GM23338 (cell line): ENCODE data around the gene CCDC9B. TPM values are rescaled to one million over a fixed set of nuclear protein-coding genes. Genes with fewer than 3 reads are reported as not detected.

Experiments
- ATAC-seq: fragments of 200-7000 bp; cut with Tn5 transposase; 3 replicates; pipeline ENCODE4 v1.9.1; 2020
- DNase-seq: peaks from one replicate; pipeline ENCODE4 v3.0.0-alpha.2; 2015; ENCODE audit warnings: low spot score
- H2AFZ ChIP-seq: fragments of 200-600 bp; sonication (generic); 2 replicates; pipeline ENCODE4 v1.8.0; 2016; ENCODE audit warnings: antibody characterized with exemption, mild to moderate bottlenecking, moderate library complexity
- H3F3A ChIP-seq: fragments of 200-600 bp; sonication (generic); replicated peaks from 2 replicates; pipeline ENCODE4 v1.8.0; 2017; ENCODE audit warnings: antibody characterized with exemption, mixed run types, low read depth
- H3K27ac ChIP-seq: fragments of 200-600 bp; sonication (generic); 2 replicates; pipeline ENCODE4 v1.6.1; 2016; ENCODE audit warnings: low read depth
- H3K27me3 ChIP-seq: fragments of 200-600 bp; sonication (generic); 2 replicates; pipeline ENCODE4 v1.8.0; 2016; ENCODE audit warnings: mild to moderate bottlenecking, mixed run types, moderate library complexity; ENCODE audit not compliant: insufficient read depth
- H3K36me3 ChIP-seq: fragments of 200-600 bp; sonication (generic); 2 replicates; pipeline ENCODE4 v1.8.0; 2016; ENCODE audit warnings: mild to moderate bottlenecking; ENCODE audit not compliant: insufficient read depth
- H3K4me1 ChIP-seq: fragments of 200-600 bp; sonication (generic); 2 replicates; pipeline ENCODE4 v1.8.0; 2016; ENCODE audit warnings: mild to moderate bottlenecking, moderate library complexity; ENCODE audit not compliant: insufficient read depth
- H3K4me2 ChIP-seq: fragments of 200-600 bp; sonication (generic); 2 replicates; pipeline ENCODE4 v1.7.1; 2017; ENCODE audit warnings: mixed run types
- H3K4me3 ChIP-seq: fragments of 200-600 bp; sonication (generic); 2 replicates; pipeline ENCODE4 v1.6.1; 2016; ENCODE audit warnings: mixed run types
- H3K79me2 ChIP-seq: fragments of 200-600 bp; sonication (generic); replicated peaks from 2 replicates; pipeline ENCODE4 v1.8.0; 2017; ENCODE audit warnings: mild to moderate bottlenecking; ENCODE audit not compliant: insufficient read depth
- H3K9me2 ChIP-seq: fragments of 200-600 bp; sonication (generic); 2 replicates; pipeline ENCODE4 v1.8.0; 2017; ENCODE audit not compliant: insufficient read depth
- H4K20me1 ChIP-seq: fragments of 200-600 bp; sonication (generic); replicated peaks from 2 replicates; pipeline ENCODE4 v1.8.0; 2017; ENCODE audit warnings: mild to moderate bottlenecking; ENCODE audit not compliant: insufficient read depth
- H3K27ac Mint-ChIP-seq: 2 replicates; pipeline ENCODE4 v1.8.0; 2020; ENCODE audit warnings: inconsistent platforms, mild to moderate bottlenecking, moderate library complexity, mixed read lengths
- H3K27me3 Mint-ChIP-seq: 3 replicates; pipeline ENCODE4 v1.8.0; 2022; ENCODE audit warnings: low read depth, mild to moderate bottlenecking, moderate library complexity, mixed read lengths, inconsistent platforms; ENCODE audit not compliant: insufficient read depth, poor library complexity
- H3K36me3 Mint-ChIP-seq: 3 replicates; pipeline ENCODE4 v1.8.0; 2021; ENCODE audit warnings: low read depth, mild to moderate bottlenecking, inconsistent platforms, moderate library complexity, mixed read lengths
- H3K4me1 Mint-ChIP-seq: 3 replicates; pipeline ENCODE4 v1.8.0; 2020; ENCODE audit warnings: mild to moderate bottlenecking, inconsistent platforms, mixed read lengths
- H3K4me3 Mint-ChIP-seq: 3 replicates; pipeline ENCODE4 v1.8.0; 2021; ENCODE audit warnings: moderate library complexity, mild to moderate bottlenecking, inconsistent platforms, mixed read lengths
- H3K9me3 Mint-ChIP-seq: 3 replicates; pipeline ENCODE4 v1.8.0; 2020; ENCODE audit warnings: moderate library complexity, mild to moderate bottlenecking, inconsistent platforms, mixed read lengths
- CREB1 ChIP-seq: fragments of 250-450 bp; sonication (Bioruptor Pico); IDR thresholded peaks from 2 replicates; pipeline ENCODE4 v1.5.0; 2020; ENCODE audit warnings: low read depth, mild to moderate bottlenecking, moderate library complexity
- CTCF ChIP-seq, 2 experiments: fragments of 200-600 bp in 1 of 2; sonication (generic) in 1 of 2; conservative IDR thresholded peaks; 2 replicates each; pipeline versions ENCODE4 v1.5.1 to v1.6.1; 2016 to 2017; ENCODE audit warnings: antibody characterized with exemption in 2 of 2, low read depth in 2 of 2, mild to moderate bottlenecking in 2 of 2, moderate library complexity in 1 of 2
- ETS1 ChIP-seq: IDR thresholded peaks from 2 replicates; pipeline ENCODE4 v1.6.1; 2016; ENCODE audit warnings: antibody characterized with exemption
- EZH2 ChIP-seq: fragments of 200-600 bp; sonication (generic); IDR thresholded peaks from one replicate; pipeline ENCODE4 v1.8.0; 2017; ENCODE audit warnings: antibody characterized with exemption, mild to moderate bottlenecking, low read depth; ENCODE audit not compliant: unreplicated experiment
- EZH2phosphoT487 ChIP-seq: fragments of 200-600 bp; sonication (generic); IDR thresholded peaks from one replicate; pipeline ENCODE4 v1.8.1; 2018; ENCODE audit warnings: antibody characterized with exemption; ENCODE audit not compliant: unreplicated experiment
- JUNB ChIP-seq: IDR thresholded peaks from one replicate; pipeline ENCODE4 v1.6.1; 2016; ENCODE audit warnings: antibody characterized with exemption; ENCODE audit not compliant: unreplicated experiment
- NANOG ChIP-seq: IDR thresholded peaks from 2 replicates; pipeline ENCODE4 v1.6.1; 2016; ENCODE audit warnings: antibody characterized with exemption, borderline replicate concordance
- POLR2AphosphoS5 ChIP-seq: IDR thresholded peaks from 2 replicates; pipeline ENCODE4 v1.6.1; 2016; ENCODE audit warnings: antibody characterized with exemption, low read depth
- REST ChIP-seq: IDR thresholded peaks from one replicate; pipeline ENCODE4 v1.6.1; 2018; ENCODE audit warnings: antibody characterized with exemption; ENCODE audit not compliant: unreplicated experiment
- STAT1 ChIP-seq: IDR thresholded peaks from one replicate; pipeline ENCODE4 v1.6.1; 2016; ENCODE audit warnings: antibody characterized with exemption; ENCODE audit not compliant: unreplicated experiment
- ZNF114 ChIP-seq: fragments of 250-450 bp; sonication (Bioruptor Pico); IDR thresholded peaks from 2 replicates; pipeline ENCODE4 v1.5.0; 2020; ENCODE audit warnings: mild to moderate bottlenecking, moderate library complexity
- ZNF331 ChIP-seq: fragments of 250-450 bp; sonication (Bioruptor Pico); IDR thresholded peaks from 2 replicates; pipeline ENCODE4 v1.5.0; 2020; ENCODE audit warnings: low read depth, mild to moderate bottlenecking, moderate library complexity
- ZNF462 ChIP-seq: fragments of 250-450 bp; sonication (Bioruptor Pico); IDR thresholded peaks from 2 replicates; pipeline ENCODE4 v1.5.0; 2020; ENCODE audit warnings: mild to moderate bottlenecking, moderate library complexity
- polyA plus RNA-seq: library from polyadenylated mRNA; unstranded; fragments of >200 nt; fragmentation: Nextera tagmentation; extraction: Ambion mirVana; gene quantifications from 2 replicates; pipeline ENCODE4 v1.2.1, GENCODE V29; 2016
- total RNA-seq: library from RNA; depleted of rRNA; stranded (reverse); fragments of >200 nt; shearing (Covaris generic); gene quantifications from 2 replicates; pipeline ENCODE4 v1.2.3, GENCODE V29; 2014

Gene CCDC9B
- total and polyA plus RNA-seq, 2 experiments from 2014 or later, result 0.18 to 0.97 TPM

- Histone ChIP-seq H2AFZ (no peak overlapping the region), H3K4me2 (no peak overlapping the region), H3F3A (0 out of 2 replicates have a peak, but pooled peaks cover 4% of the 10 kb centered on the region), H3K4me3 (no peak overlapping the region), H3K9me2 (0 out of 2 replicates have a peak, but pooled peaks cover 2% of the 10 kb centered on the region), H3K27ac (no peak overlapping the region), H3K4me1 (peaks cover 11% of the 10 kb centered on the region), H3K36me3 (no peaks in the 10 kb centered on the region), H3K27me3 (no peaks in the 10 kb centered on the region), H3K79me2 (no peaks in the 10 kb centered on the region; the same call in 1 of the 2 replicates), H4K20me1 (no peaks in the 10 kb centered on the region)
- H3K36me3 Mint-ChIP-seq, result peaks cover 12% of the 10 kb centered on the region
- no peak for DNase-seq
- ATAC-seq, result no peak
- H3K27ac Mint-ChIP-seq, result no peak overlapping the region
- peaks cover 45% of the 10 kb centered on the region for H3K4me1 Mint-ChIP-seq
- TF ChIP-seq ZNF331 (CRISPR knock-in tag) (no peak), ETS1 (no peak), POLR2AphosphoS5 (no peak), NANOG (no peak), EZH2 (no peak), JUNB (no peak), ZNF114 (CRISPR knock-in tag) (no peak), CREB1 (CRISPR knock-in tag) (no peak), CTCF (conservative IDR thresholded peaks at IDR 0.05; ENCODE audit: low read depth in 2 of 2) (no peak), REST (no peak), ZNF462 (CRISPR knock-in tag) (no peak), STAT1 (no peak), EZH2phosphoT487 (no peak)
- H3K4me3 Mint-ChIP-seq, result no peak overlapping the region; the same call in 2 of the 3 replicates
- H3K9me3 Mint-ChIP-seq, result no peaks in the 10 kb centered on the region
- peaks cover 19% of the 10 kb centered on the region for H3K27me3 Mint-ChIP-seq
Measured at GRCh38 chr15:40333922-40334492, 6.7 kb downstream of the CCDC9B start.
